Measurements from ENCODE around the gene ALDH3B1. TPM values are rescaled to one million over a fixed set of nuclear protein-coding genes. Genes with fewer than 3 reads are reported as not detected.

ALDH3B1 gene
- total and polyA plus RNA-seq, 2 of the 4 experiments (the other 2 are of a cell fraction) = 11.8 to 22.8 TPM

DNA sequence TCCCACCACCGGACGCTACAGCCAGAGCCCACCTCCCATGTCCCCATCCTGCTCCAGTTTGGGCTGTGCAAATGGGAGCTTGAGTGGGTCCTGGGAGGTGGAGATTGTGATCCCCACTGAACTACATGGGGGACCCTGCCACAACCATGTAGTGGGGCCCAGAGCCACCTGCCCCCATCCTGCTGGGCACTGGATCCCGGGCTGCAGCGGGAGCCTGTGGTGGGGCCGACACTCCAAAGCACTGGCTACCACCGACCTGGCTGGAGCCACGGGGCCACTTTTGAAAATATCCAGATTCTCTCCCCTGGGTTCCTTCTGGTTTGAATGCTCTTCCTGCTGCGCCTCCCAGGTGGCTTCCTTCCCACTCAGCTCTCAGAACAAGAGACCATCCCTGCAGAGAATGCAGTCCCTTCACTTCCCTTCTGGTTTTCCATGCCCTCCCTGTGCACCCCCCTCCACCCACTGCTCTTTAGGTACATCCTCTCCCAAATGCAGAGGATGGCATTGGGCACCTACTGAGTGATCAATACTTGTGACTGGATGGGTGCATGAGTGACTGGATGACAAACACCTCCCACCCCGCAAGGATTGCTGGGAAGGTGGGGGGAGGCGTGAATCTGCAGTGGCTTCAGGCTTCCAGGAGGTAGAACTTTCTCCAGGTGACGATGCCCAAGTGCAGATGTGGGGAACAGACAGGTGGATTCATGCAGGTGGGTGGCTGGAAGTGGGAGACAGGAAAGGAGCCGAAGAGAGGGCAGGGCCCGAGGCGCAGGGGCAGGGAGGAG, 5.4 kb upstream of the ALDH3B1 start:
- POLR2A ChIA-PET (ENCODE audit: unreplicated experiment) = no interaction called here
- Histone ChIP-seq H2AK5ac (ENCODE audit: low read depth, low read length) (peak overlapping the region; percentile 90), H4K5ac (ENCODE audit: low read depth, low read length) (peak overlapping the region; percentile 28; the same call in 1 of the 2 replicates), H4K8ac (ENCODE audit: low read depth in 2 of 2, low read length in 2 of 2) (peak overlapping the region; percentile 15 to 74; a peak in 2 of 4 replicates), H3K56ac (ENCODE audit: extremely low read depth, insufficient read depth, low read length) (no peak overlapping the region), H3K18ac (ENCODE audit: low read depth, low read length) (peak overlapping the region; percentile 10; the same call in 1 of the 2 replicates), H3K4me2 (ENCODE audit: low read depth, low read length) (peak overlapping the region; percentile 95), H3K4me3 (ENCODE audit: insufficient read depth, low read depth, low read length) (no peak overlapping the region), H2AK9ac (replicated peaks; ENCODE audit: low read depth, low read length, poor library complexity) (peak overlapping the region; percentile 93), H2BK5ac (ENCODE audit: low read depth, low read length, poor library complexity, severe bottlenecking) (no peak overlapping the region), H3K79me1 (ENCODE audit: low read depth in 1 of 2, low read length in 2 of 2) (peaks cover 0 to 6% of the 10 kb centered on the region in 2 experiments; a peak in 2 of 4 replicates), H3K27me3 (ENCODE audit: control insufficient read depth, insufficient read depth, low read length) (no peaks in the 10 kb centered on the region), H4K20me1 (ENCODE audit: insufficient read depth, low read length) (no peaks in the 10 kb centered on the region), H3K4ac (ENCODE audit: low read depth, low read length) (peak overlapping the region; percentile 91), H3K9me3 (ENCODE audit: control insufficient read depth, insufficient read depth, low read length) (no peaks in the 10 kb centered on the region), H3K9ac (ENCODE audit: low read depth, low read length) (no peak overlapping the region), H2BK120ac (ENCODE audit: low read depth, low read length) (no peak overlapping the region), H3K27ac (ENCODE audit: insufficient read depth, low read length) (no peak overlapping the region), H3K14ac (replicated peaks; ENCODE audit: low read depth, low read length) (peak overlapping the region; percentile 58; the same call in 1 of the 2 replicates), H2BK15ac (ENCODE audit: low read depth, low read length) (no peak overlapping the region), H3K9me1 (ENCODE audit: insufficient read depth, low read length) (peaks cover 8% of the 10 kb centered on the region; the same call in 1 of the 2 replicates), H3K4me1 (ENCODE audit: control insufficient read depth, insufficient read depth, low read length) (peaks cover 9% of the 10 kb centered on the region), H2BK20ac (ENCODE audit: low read depth, low read length) (no peak overlapping the region), H2AFZ (replicated peaks; ENCODE audit: low read length, poor library complexity) (peak overlapping the region; percentile 83), H3K36me3 (ENCODE audit: control insufficient read depth, insufficient read depth, low read length) (no peaks in the 10 kb centered on the region), H3K23ac (ENCODE audit: low read depth, low read length) (no peak overlapping the region), H4K91ac (ENCODE audit: insufficient read depth, low read depth, low read length) (peak overlapping the region; percentile 43; the same call in 1 of the 2 replicates)
- ATAC-seq (ENCODE audit: low read depth) (no peak), DNase-seq (no peak)
- TF ChIP-seq BHLHE40 (IDR thresholded peaks at IDR 0.05; ENCODE audit: low read depth, low read length) (no peak), CHD1 (IDR thresholded peaks at IDR 0.05; ENCODE audit: low read depth, low read length) (no peak), MAFK (IDR thresholded peaks at IDR 0.05; ENCODE audit: low read depth, low read length) (no peak), CTCF (conservative IDR thresholded peaks at IDR 0.05; ENCODE audit: low read depth, low read length) (no peak), POLR2A (IDR thresholded peaks at IDR 0.05; ENCODE audit: low read depth, low read length) (no peak), CEBPB (IDR thresholded peaks at IDR 0.05; ENCODE audit: low read depth, low read length) (no peak), NFE2L2 (IDR thresholded peaks at IDR 0.05; ENCODE audit: low read depth, low read length) (no peak)
- TF ChIP-seq, protein P1, sequence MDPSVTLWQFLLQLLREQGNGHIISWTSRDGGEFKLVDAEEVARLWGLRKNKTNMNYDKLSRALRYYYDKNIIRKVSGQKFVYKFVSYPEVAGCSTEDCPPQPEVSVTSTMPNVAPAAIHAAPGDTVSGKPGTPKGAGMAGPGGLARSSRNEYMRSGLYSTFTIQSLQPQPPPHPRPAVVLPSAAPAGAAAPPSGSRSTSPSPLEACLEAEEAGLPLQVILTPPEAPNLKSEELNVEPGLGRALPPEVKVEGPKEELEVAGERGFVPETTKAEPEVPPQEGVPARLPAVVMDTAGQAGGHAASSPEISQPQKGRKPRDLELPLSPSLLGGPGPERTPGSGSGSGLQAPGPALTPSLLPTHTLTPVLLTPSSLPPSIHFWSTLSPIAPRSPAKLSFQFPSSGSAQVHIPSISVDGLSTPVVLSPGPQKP (IDR thresholded peaks at IDR 0.05; ENCODE audit: borderline replicate concordance, low read depth, low read length) = no peak
- 90% methylated on average over 4 of the region's 14 CpGs; no CpG with 5 or more reads in 1 of the 2 experiments for WGBS, 2 experiments (ENCODE audit: extremely low coverage in 2 of 2, insufficient read length in 1 of 2)
- intact Hi-C loops (cut with micrococcal nuclease) (no loop called here), dilution Hi-C loops (cut with HindIII; ENCODE audit: low sequenced_read_pairs, unreplicated experiment) (no loop called here), in situ Hi-C loops (cut with MboI; ENCODE audit: low sequenced_read_pairs) (no loop called here)
- CTCF ChIA-PET = no interaction called here
- no TSS peak for BruUV-seq (replicated peaks)

Measured in IMR-90 (cell line).